ENCODE measurements around the gene LDLRAD1.
"Not testable (repeated sequence)": the region's sequence is repeated elsewhere in the genome, so short reads cannot be mapped to it uniquely, and the experiment has no call there.

The LDLRAD1 gene

GRCh38 chr1:54045496-54045895 lies 27.5 kb upstream of the LDLRAD1 start:
- Histone ChIP-seq H3K9ac (ENCODE audit: low read length) (no peak overlapping the region), H3K27me3 (ENCODE audit: control insufficient read depth in 1 of 2, insufficient read depth in 2 of 2, low read length in 2 of 2) (no peaks in the 10 kb centered on the region), H3K4me1 (ENCODE audit: insufficient read depth, low read length) (peaks cover 27% of the 10 kb centered on the region), H3K27ac (ENCODE audit: low read depth, low read length) (no peak overlapping the region), H3K4me3 (ENCODE audit: low read depth in 1 of 2, low read length in 2 of 2) (no peak overlapping the region), H3K9me3 (ENCODE audit: low read length) (no peaks in the 10 kb centered on the region), H3K36me3 (ENCODE audit: insufficient read depth, low read length) (peaks cover 26% of the 10 kb centered on the region)

- peaks cover 54% of the 10 kb centered on the region for H3K36me3 ChIP-seq (ENCODE audit: insufficient read depth, low read length)
- H3K27me3 ChIP-seq (ENCODE audit: control insufficient read depth in 1 of 2, insufficient read depth in 2 of 2, low read length in 2 of 2), result no peaks in the 10 kb centered on the region
- peaks cover 7% of the 10 kb centered on the region for H3K4me1 ChIP-seq (ENCODE audit: insufficient read depth, low read length)
- H3K27ac ChIP-seq (ENCODE audit: low read depth, low read length), result no peak overlapping the region
- H3K4me3 ChIP-seq (ENCODE audit: low read depth in 1 of 2, low read length in 2 of 2), result no peak overlapping the region
- no peak overlapping the region for H3K9ac ChIP-seq (ENCODE audit: low read length)
- no peaks in the 10 kb centered on the region for H3K9me3 ChIP-seq (ENCODE audit: low read length)
Measured at GRCh38 chr1:54041806-54042205, 23.8 kb upstream of the LDLRAD1 start.

GRCh38 chr1:54037476-54037875 lies 19.5 kb upstream of the LDLRAD1 start:
- peaks cover 84% of the 10 kb centered on the region for H3K36me3 ChIP-seq (ENCODE audit: insufficient read depth, low read length)
- H3K9me3 ChIP-seq (ENCODE audit: low read length), result no peaks in the 10 kb centered on the region

DNA sequence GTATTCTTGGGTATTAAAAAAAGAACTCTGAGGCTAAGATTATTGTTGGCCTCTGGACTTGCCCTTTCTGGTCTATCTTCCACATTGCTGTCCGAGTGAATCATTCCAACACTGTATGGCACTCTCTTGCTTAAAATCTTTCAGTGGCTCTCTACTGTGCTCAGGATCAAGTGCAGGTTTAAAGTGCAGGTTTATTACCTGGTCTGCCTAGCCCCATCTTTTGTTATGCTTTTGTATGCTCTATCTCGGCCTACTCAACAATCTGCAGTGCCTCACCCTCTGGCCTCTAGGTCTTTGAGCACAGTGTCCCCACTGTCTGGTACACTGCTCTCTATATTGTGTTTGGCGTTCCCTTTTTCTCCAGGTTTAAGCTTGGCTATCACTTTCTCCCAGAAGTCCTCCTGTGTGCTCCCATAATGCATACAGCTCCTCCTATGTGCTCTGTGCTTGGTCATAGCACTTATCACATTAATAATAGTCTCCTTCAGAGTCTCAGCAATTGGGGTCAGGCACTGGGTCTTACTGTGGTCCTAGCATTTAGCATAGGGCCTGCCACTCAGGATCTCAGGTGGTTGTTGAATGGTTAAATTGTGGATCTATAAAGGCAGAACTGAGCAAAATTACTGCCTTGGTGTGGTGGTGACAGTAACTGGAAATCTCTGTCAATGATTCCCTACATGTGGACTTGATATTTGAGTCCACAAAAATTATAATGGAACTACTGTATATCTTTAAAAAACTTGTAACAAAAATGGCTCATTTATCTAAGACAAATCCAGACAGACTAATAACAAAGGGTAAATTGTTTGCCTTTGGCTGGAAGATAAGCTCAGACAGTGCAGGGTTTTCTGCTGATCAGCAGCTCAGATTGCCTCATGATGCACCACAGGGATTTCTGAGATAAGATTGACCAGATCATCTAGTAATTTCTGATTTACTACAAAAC lies 10.6 kb upstream of the LDLRAD1 start:
- H3K9ac ChIP-seq (ENCODE audit: low read length), result no peak overlapping the region
- H3K27ac ChIP-seq (ENCODE audit: low read depth, low read length), result no peak overlapping the region
- no peak overlapping the region for H3K4me3 ChIP-seq (ENCODE audit: low read depth in 1 of 2, low read length in 2 of 2)

More at GRCh38 chr1:54037476-54037875, 19.5 kb upstream of the LDLRAD1 start:
- no peak overlapping the region for H3K9ac ChIP-seq (ENCODE audit: low read length)
- H3K4me1 ChIP-seq (ENCODE audit: insufficient read depth, low read length), result no peaks in the 10 kb centered on the region
- no peak overlapping the region for H3K27ac ChIP-seq (ENCODE audit: low read depth, low read length)
- no peaks in the 10 kb centered on the region for H3K27me3 ChIP-seq (ENCODE audit: control insufficient read depth in 1 of 2, insufficient read depth in 2 of 2, low read length in 2 of 2)
- H3K4me3 ChIP-seq (ENCODE audit: low read depth in 1 of 2, low read length in 2 of 2), result no peak overlapping the region

DNA sequence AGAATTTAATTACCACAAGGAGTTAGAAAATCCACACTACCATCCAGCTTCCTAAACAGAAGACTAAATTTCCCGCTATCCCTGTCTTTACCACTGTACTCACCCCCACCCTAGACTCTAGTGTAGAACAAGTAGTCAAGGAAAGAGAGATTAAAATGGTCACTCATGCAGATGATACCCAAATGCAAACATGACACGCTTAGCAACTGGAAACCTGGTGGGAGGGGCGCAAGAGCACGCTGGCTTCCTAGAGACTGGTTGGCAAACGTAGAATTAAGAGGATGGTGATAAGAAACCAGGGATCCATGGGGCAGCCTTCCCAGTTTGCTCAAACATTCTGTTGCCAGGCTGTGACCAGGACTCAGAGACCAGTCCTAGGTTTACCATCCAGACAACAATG lies 9.9 kb upstream of the LDLRAD1 start:
- no peaks in the 10 kb centered on the region for H3K4me1 ChIP-seq (ENCODE audit: insufficient read depth, low read length)
- H3K9me3 ChIP-seq (ENCODE audit: low read length), result no peaks in the 10 kb centered on the region
- peaks cover 26% of the 10 kb centered on the region for H3K36me3 ChIP-seq (ENCODE audit: insufficient read depth, low read length)
- no peak overlapping the region for H3K4me3 ChIP-seq (ENCODE audit: low read depth in 1 of 2, low read length in 2 of 2)
- H3K27ac ChIP-seq (ENCODE audit: low read depth, low read length), result no peak overlapping the region
- H3K9ac ChIP-seq (ENCODE audit: low read length), result no peak overlapping the region
- no peaks in the 10 kb centered on the region for H3K27me3 ChIP-seq (ENCODE audit: control insufficient read depth in 1 of 2, insufficient read depth in 2 of 2, low read length in 2 of 2)

More for the DNA sequence above, 10.6 kb upstream of the LDLRAD1 start:
- no peaks in the 10 kb centered on the region for H3K27me3 ChIP-seq (ENCODE audit: control insufficient read depth in 1 of 2, insufficient read depth in 2 of 2, low read length in 2 of 2)
- H3K36me3 ChIP-seq (ENCODE audit: insufficient read depth, low read length), result peaks cover 32% of the 10 kb centered on the region
- no peaks in the 10 kb centered on the region for H3K9me3 ChIP-seq (ENCODE audit: low read length)
- H3K4me1 ChIP-seq (ENCODE audit: insufficient read depth, low read length), result no peaks in the 10 kb centered on the region

DNA sequence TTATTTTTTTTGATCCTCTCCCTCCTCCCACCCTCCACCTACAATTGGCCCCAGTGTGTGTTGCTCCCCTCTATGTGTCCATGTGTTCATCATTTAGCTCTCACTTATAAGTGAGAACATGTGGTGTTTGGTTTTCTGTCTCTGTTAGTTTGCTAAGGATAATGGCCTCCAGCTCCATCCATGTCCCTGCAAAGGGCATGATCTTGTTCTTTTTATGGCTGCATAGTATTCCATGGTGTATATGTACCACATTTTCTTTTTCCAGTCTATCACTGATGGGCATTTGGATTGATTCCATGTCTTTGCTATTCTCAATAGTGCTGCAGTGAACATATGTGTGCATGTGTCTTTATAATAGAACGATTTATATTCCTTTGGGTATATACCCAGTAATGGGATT lies 6.8 kb upstream of the LDLRAD1 start:
- not testable (repeated sequence) for H3K27me3 ChIP-seq (ENCODE audit: control insufficient read depth in 1 of 2, insufficient read depth in 2 of 2, low read length in 2 of 2); H3K27ac ChIP-seq (ENCODE audit: low read depth, low read length); H3K9ac ChIP-seq (ENCODE audit: low read length); H3K9me3 ChIP-seq (ENCODE audit: low read length); H3K4me1 ChIP-seq (ENCODE audit: insufficient read depth, low read length); H3K36me3 ChIP-seq (ENCODE audit: insufficient read depth, low read length); H3K4me3 ChIP-seq (ENCODE audit: low read depth in 1 of 2, low read length in 2 of 2)

- H3K9ac ChIP-seq (ENCODE audit: low read length), result no peak overlapping the region
- H3K4me1 ChIP-seq (ENCODE audit: insufficient read depth, low read length), result no peaks in the 10 kb centered on the region
- no peaks in the 10 kb centered on the region for H3K36me3 ChIP-seq (ENCODE audit: insufficient read depth, low read length)
- H3K4me3 ChIP-seq (ENCODE audit: low read depth in 1 of 2, low read length in 2 of 2), result no peak overlapping the region
- no peaks in the 10 kb centered on the region for H3K27me3 ChIP-seq (ENCODE audit: control insufficient read depth in 1 of 2, insufficient read depth in 2 of 2, low read length in 2 of 2)
- H3K9me3 ChIP-seq (ENCODE audit: low read length), result no peaks in the 10 kb centered on the region
- no peak overlapping the region for H3K27ac ChIP-seq (ENCODE audit: low read depth, low read length)
Measured at GRCh38 chr1:54024358-54024757, 6.4 kb upstream of the LDLRAD1 start.

- H3K27ac ChIP-seq (ENCODE audit: low read depth, low read length); H3K9ac ChIP-seq (ENCODE audit: low read length); H3K36me3 ChIP-seq (ENCODE audit: insufficient read depth, low read length); H3K9me3 ChIP-seq (ENCODE audit: low read length); H3K4me3 ChIP-seq (ENCODE audit: low read depth in 1 of 2, low read length in 2 of 2); H3K27me3 ChIP-seq (ENCODE audit: control insufficient read depth in 1 of 2, insufficient read depth in 2 of 2, low read length in 2 of 2); H3K4me1 ChIP-seq (ENCODE audit: insufficient read depth, low read length): not testable (repeated sequence)
Measured at GRCh38 chr1:54019562-54020176, 1.7 kb upstream of the LDLRAD1 start.

DNA sequence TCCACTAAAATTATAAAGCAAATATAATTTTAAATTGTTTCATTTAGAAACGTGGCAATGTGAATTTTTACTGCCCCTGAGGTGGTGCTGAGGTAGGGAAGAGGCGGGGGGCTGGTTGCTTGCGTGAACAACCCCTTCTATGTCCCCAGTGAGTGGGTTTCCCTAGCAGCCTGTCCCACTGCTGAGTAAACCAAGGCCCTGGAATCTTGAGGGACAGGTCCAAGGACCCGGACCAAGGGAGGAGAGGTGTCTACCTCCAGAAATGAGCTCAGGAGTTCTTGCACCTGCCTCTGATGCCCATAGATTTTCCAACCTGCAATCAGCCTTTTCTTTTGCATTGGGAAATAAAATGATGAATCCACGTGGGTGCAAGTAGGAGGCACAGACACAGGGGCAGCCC lies 649 bp upstream of the LDLRAD1 start:
- Histone ChIP-seq H3K4me3 (ENCODE audit: low read depth in 1 of 2, low read length in 2 of 2) (no peak overlapping the region), H3K4me1 (ENCODE audit: insufficient read depth, low read length) (no peaks in the 10 kb centered on the region), H3K27ac (ENCODE audit: low read depth, low read length) (no peak overlapping the region), H3K36me3 (ENCODE audit: insufficient read depth, low read length) (no peaks in the 10 kb centered on the region), H3K27me3 (ENCODE audit: control insufficient read depth in 1 of 2, insufficient read depth in 2 of 2, low read length in 2 of 2) (peaks cover 0 to 7% of the 10 kb centered on the region in 2 donors), H3K9ac (ENCODE audit: low read length) (no peak overlapping the region), H3K9me3 (ENCODE audit: low read length) (no peaks in the 10 kb centered on the region)

DNA sequence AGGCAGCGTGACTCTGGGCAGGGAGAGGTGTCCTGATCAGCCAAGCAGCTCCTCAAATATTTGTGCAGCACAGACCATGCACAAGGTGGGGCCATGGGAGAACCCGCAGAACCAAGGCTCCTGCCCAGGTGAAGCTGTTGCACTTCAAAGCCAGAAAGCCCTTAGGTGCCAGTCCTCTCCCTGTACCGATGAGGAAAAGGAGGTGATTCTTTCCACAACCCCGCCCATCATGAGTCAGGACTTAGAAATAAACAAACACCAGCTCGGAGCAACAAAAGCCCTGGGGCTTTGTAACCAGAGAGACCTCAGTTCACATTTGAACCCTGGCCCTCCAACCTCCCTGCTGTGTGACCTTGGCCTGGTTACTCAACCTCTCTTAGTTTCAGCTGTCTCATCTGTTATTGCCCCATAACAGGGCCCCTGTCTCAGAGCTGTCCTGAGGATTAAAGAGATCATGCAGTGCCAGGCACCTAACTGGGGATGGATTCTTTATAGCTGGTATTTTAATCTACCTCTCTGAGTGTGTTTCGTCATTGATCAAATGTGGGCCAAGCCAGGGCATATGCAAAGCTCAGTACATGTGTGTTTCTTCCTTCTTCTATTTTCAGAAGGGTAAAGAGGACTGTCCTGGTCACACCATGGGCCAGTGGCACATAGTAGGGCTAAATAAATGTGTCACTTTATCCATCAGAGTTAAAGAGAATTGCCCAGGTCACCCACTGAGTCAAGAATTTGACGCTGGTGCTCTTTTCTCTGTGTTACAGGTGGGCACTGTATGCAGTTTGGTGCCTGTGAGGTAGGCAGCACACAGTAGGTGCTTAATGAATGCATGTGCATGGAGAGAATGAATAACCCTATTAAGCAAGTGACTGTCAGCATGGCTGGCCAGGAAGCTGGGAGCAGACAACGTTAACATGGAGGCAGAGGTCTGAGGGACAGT lies 1.4 kb downstream of the LDLRAD1 start:
- Histone ChIP-seq H3K9ac (ENCODE audit: low read length) (no peak overlapping the region), H3K27me3 (ENCODE audit: control insufficient read depth in 1 of 2, insufficient read depth in 2 of 2, low read length in 2 of 2) (peaks cover 0 to 13% of the 10 kb centered on the region in 2 donors), H3K9me3 (ENCODE audit: low read length) (no peaks in the 10 kb centered on the region), H3K4me3 (ENCODE audit: low read depth in 1 of 2, low read length in 2 of 2) (no peak overlapping the region), H3K36me3 (ENCODE audit: insufficient read depth, low read length) (no peaks in the 10 kb centered on the region), H3K4me1 (ENCODE audit: insufficient read depth, low read length) (no peaks in the 10 kb centered on the region), H3K27ac (ENCODE audit: low read depth, low read length) (no peak overlapping the region)

GRCh38 chr1:54014009-54014629 lies 3.9 kb downstream of the LDLRAD1 start:
- peaks cover 0 to 13% of the 10 kb centered on the region in 2 donors for H3K27me3 ChIP-seq (ENCODE audit: control insufficient read depth in 1 of 2, insufficient read depth in 2 of 2, low read length in 2 of 2)
- H3K4me3 ChIP-seq (ENCODE audit: low read depth in 1 of 2, low read length in 2 of 2), result no peak overlapping the region
- no peaks in the 10 kb centered on the region for H3K36me3 ChIP-seq (ENCODE audit: insufficient read depth, low read length)
- no peak overlapping the region for H3K27ac ChIP-seq (ENCODE audit: low read depth, low read length)
- no peak overlapping the region for H3K9ac ChIP-seq (ENCODE audit: low read length)
- no peaks in the 10 kb centered on the region for H3K4me1 ChIP-seq (ENCODE audit: insufficient read depth, low read length)
- no peaks in the 10 kb centered on the region for H3K9me3 ChIP-seq (ENCODE audit: low read length)
